ENCODE measurements around the gene FOXC1. TPM values are rescaled to one million over a fixed set of nuclear protein-coding genes. Genes with fewer than 3 reads are reported as not detected.

The FOXC1 gene
- total RNA-seq, 1 experiment from 2014 or later = not detected

- H3K27ac Mint-ChIP-seq = no peak overlapping the region
- Histone ChIP-seq H2BK12ac (ENCODE audit: insufficient read length, low read depth, low read length) (no peak overlapping the region), H2AK5ac (ENCODE audit: insufficient read length, low read length) (no peak overlapping the region), H3K79me1 (ENCODE audit: insufficient read depth, low read depth, low read length, poor library complexity, severe bottlenecking) (no peaks in the 10 kb centered on the region), H4K20me1 (ENCODE audit: control insufficient read depth, insufficient read depth, insufficient read length) (no peaks in the 10 kb centered on the region), H4K8ac (replicated peaks; ENCODE audit: insufficient read length, low read depth, low read length) (no peak overlapping the region), H3T11ph (ENCODE audit: low read length) (no peak overlapping the region), H3K4me2 (ENCODE audit: insufficient read depth, insufficient read length, low read length) (no peak overlapping the region), H4K5ac (ENCODE audit: insufficient read length, low read depth, low read length) (no peak overlapping the region), H3K18ac (ENCODE audit: insufficient read length, low read depth, low read length) (no peak overlapping the region), H2AFZ (ENCODE audit: low read length) (no peak overlapping the region), H3K9me3 (ENCODE audit: control insufficient read depth, low read depth, low read length) (no peaks in the 10 kb centered on the region), H3K4ac (ENCODE audit: low read depth, low read length) (no peak overlapping the region), H4K91ac (ENCODE audit: insufficient read length, low read depth, low read length) (no peak overlapping the region), H2BK15ac (ENCODE audit: low read depth, low read length) (no peak overlapping the region), H3K56ac (ENCODE audit: insufficient read length, low read depth, low read length) (no peak overlapping the region), H3K9ac (ENCODE audit: extremely low read depth, insufficient read length, low read length) (no peak overlapping the region), H3K27ac (ENCODE audit: insufficient read length, low read depth, low read length) (no peak overlapping the region), H3K23ac (ENCODE audit: insufficient read length, low read depth, low read length) (no peak overlapping the region), H3K4me1 (ENCODE audit: insufficient read depth, low read length) (no peaks in the 10 kb centered on the region), H2BK20ac (ENCODE audit: low read depth, low read length, poor library complexity, severe bottlenecking) (no peak overlapping the region), H3K79me2 (ENCODE audit: insufficient read depth, low read length) (no peaks in the 10 kb centered on the region), H3K23me2 (ENCODE audit: insufficient read length, low read depth, low read length, poor library complexity, severe bottlenecking) (no peaks in the 10 kb centered on the region), H3K14ac (ENCODE audit: insufficient read depth, low read length) (no peak overlapping the region), H2BK5ac (ENCODE audit: insufficient read length, low read length) (no peak overlapping the region), H2BK120ac (ENCODE audit: low read depth, low read length, poor library complexity, severe bottlenecking) (no peak overlapping the region), H3K27me3 (ENCODE audit: insufficient read depth, low read length) (no peaks in the 10 kb centered on the region)
- no peak for DNase-seq
- peaks cover 18% of the 10 kb centered on the region for H3K27me3 Mint-ChIP-seq (ENCODE audit: low read depth)
- H3K4me3 Mint-ChIP-seq = no peak overlapping the region
- WGBS (ENCODE audit: extremely low coverage, insufficient read length, low lambda C conversion rate) = no CpG with 5 or more reads among the region's 9 CpGs
- no peaks in the 10 kb centered on the region; a peak in 1 of 7 replicates for H3K36me3 Mint-ChIP-seq (ENCODE audit: insufficient read depth in 1 of 3, low read depth in 3 of 3)
- H3K9me3 Mint-ChIP-seq = no peaks in the 10 kb centered on the region
- TF ChIP-seq, protein P1, sequence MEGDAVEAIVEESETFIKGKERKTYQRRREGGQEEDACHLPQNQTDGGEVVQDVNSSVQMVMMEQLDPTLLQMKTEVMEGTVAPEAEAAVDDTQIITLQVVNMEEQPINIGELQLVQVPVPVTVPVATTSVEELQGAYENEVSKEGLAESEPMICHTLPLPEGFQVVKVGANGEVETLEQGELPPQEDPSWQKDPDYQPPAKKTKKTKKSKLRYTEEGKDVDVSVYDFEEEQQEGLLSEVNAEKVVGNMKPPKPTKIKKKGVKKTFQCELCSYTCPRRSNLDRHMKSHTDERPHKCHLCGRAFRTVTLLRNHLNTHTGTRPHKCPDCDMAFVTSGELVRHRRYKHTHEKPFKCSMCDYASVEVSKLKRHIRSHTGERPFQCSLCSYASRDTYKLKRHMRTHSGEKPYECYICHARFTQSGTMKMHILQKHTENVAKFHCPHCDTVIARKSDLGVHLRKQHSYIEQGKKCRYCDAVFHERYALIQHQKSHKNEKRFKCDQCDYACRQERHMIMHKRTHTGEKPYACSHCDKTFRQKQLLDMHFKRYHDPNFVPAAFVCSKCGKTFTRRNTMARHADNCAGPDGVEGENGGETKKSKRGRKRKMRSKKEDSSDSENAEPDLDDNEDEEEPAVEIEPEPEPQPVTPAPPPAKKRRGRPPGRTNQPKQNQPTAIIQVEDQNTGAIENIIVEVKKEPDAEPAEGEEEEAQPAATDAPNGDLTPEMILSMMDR (conservative IDR thresholded peaks at IDR 0.05) = no peak
- H3K4me1 Mint-ChIP-seq = peaks cover 14 to 18% of the 10 kb centered on the region in 2 experiments
Observed at GRCh38 chr6:1639430-1639829, 29.7 kb downstream of the FOXC1 start.

All from H9 (cell line).